DMS 273 (cell line): ENCODE results near the gene UVRAG.

ENCODE experiments used
- DNase-seq: peaks from one replicate; lab custom pipeline; 2025; ENCODE audit not compliant: unreplicated experiment; lab: John Stamatoyannopoulos, UW

Gene UVRAG

DNA sequence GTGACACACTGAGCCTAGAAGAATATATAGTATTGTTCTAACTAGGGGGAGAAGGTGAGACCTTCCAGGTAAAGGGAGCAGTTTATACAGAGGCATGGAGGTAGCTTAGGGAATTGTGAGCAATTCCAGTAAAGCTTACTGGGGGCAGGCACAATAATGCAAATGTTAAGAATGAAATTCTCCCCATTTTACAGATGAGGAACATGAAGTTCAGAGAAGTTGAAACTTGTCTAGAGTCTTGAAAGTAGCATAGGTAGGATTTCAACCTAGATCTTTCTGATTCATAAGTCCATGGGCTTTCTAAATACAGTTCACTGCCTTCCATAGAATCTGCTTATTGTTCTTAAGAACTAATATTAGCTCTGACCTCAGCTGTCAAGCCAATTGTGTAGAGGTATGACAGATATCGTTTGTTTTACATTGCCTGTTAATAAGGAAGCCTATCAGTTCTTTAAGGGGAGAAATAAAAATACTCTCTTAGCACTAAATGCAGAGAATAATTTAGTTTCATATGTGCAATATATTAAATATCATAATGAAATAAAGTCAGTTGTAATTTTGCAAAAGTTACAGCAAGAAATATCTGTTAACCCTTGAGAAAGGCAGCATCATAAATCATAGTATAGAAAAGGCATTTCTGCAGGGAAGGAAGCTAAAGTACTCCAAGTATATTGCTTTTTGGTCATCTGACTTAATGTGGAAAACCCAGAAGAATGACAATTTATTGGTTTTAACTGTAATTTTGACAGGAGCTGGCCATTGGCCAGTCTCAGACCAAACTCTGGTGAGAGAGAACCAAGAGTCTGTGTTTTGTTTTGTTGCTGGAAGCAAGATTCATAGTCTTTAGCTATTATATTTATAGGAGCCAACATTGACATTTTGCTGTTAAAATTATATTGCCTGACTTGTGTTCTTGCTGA, 181.8 kb downstream of the UVRAG start:
- no peak for DNase-seq

GRCh38 chr11:76004400-76004799, 189.4 kb downstream of the UVRAG start:
- no peak for DNase-seq

DNA sequence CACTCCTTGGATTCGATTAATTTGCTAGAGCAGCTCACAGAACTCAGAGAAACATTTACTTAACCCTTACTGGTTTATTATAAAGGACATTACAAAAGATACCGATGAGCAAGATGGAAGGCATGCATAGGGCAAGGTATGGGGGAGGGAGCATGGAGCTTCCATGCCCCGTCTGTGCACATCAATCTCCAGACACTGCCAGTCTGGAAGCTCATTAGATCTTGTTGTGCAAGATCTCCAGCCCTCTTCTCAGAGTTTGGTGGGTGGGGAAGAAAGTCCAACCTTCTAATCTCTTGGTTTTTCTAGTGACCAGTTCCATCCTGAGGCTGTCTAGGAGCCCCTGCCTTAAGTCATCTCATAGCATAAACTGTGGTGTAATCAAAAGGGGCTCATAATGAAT, 190.7 kb downstream of the UVRAG start:
- DNase-seq: no peak

GRCh38 chr11:76007166-76007565, 192.2 kb downstream of the UVRAG start:
- DNase-seq: no peak

- DNase-seq: no peak
Measured at GRCh38 chr11:76008474-76008873, 193.5 kb downstream of the UVRAG start.

- no peak for DNase-seq
Measured at GRCh38 chr11:76010051-76010450, 195.0 kb downstream of the UVRAG start.

- DNase-seq: no peak
Measured at GRCh38 chr11:76013526-76013925, 198.5 kb downstream of the UVRAG start.

DNA sequence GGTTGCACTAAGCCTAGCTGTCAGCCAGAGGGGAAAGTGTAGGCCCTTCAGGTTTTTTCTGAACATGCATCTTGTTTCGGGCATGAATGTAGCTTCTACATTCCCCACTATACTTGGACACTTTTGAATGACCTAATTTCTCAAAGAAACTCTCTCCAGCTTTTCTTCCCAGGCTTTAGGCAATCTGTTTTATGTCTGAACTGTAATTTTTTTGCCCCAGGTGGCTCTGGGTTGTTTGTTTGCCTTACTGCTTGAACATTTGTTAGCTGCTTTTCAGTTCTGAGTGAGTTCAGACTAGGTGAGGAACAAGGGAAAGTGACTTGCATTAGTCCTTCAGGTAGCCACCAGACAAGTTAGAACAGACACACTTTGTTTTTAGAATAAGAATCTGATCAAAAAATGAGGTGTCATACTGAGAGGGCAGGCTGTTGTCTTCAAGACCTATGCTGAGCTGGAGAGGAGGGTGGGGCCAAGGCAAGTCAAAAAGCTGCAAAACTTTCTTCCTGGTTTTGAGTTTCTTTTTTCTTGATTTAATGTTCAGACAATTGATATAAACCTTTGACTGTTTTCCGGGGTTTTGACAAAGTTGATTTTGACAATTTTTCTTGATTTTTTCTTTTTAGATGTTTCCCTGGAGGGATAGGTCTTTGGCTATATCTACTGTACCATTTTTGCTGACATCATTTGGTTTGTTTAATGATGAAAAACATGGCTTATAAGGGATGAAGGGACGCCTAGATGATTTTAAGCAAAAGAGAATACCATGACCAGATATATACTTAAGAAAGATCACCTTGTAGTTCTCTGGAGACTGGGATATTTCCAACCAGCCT, 208.4 kb downstream of the UVRAG start:
- no peak for DNase-seq

- peak; percentile 7 for DNase-seq
Measured at GRCh38 chr11:76025068-76025467, 210.1 kb downstream of the UVRAG start.

DNA sequence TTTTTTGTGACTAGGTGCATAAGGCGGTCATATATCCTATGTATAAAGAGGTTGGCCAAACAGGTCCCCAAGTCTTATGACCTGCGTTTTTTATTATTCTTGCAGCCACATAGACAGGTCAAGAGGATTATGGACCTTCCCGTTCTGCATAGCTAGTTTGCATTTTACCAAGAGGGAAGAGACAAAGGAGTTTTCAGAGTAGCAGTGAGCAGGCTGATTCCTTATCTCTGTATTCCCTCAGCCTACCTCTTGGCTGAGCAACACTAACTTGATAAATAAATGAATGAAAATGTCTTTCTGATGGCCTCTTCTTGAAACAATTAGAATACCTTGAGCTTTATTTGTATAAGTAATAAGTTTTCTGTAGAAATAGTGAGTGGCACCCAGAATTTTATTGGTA, 210.8 kb downstream of the UVRAG start:
- DNase-seq: no peak

DNA sequence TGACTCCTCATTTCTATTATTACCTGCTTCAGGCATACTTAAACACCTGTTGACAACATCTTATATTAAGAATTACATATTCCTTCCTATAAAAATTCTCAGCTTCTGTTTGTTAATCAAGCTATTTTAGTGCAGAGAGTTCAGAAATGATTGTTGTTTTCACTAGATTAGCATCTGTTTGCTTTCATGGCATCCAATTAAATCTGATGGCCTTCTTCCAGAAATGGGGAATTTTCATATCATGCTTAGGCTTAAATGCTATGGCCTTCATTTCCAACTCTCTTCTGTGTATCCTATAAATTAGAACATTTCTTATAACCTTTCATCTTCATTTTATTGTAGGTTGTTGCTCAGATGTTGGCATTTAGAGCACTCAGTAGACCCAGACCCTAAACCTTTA, 211.3 kb downstream of the UVRAG start:
- DNase-seq: no peak

DNA sequence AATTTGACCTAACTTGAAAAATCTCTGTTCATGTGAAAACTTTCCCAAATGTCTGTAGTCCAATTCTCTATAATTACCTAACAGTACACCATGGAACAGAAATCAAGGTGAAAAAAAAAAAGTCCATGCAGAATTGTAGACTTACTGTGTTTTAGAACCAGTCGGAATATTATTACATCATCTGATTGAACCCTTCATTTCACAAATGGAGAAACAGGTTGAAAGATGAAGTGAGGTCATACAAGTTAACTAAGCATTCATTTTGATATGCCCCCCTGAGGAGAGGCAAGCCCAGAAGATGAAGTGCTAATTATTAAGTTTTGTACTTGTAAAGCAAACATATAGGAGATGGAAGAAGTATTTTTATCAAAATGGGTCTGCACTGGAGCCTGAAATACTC, 211.9 kb downstream of the UVRAG start:
- no peak for DNase-seq

GRCh38 chr11:76030286-76030685, 215.3 kb downstream of the UVRAG start:
- no peak for DNase-seq

- no peak for DNase-seq
Measured at GRCh38 chr11:76030968-76031590, 216.1 kb downstream of the UVRAG start.

DNA sequence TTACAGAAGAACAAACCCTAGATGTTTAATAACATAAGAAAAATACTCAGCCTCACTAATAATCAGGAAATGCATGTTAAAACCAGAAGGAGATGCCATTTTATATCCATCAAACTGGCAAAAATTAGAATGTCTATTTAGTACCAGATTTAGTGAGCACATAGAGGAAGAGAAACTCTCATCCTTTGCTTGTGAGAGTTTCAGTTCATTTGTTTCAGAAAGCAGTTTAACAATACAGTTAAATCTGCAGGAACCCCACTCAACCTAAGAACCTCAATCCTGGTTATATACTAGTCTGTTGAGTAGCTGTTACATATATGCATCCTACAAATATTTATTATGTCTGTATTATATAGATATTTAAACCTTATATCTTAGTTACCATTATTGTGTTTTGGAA, 218.7 kb downstream of the UVRAG start:
- DNase-seq: no peak

- DNase-seq: no peak
Measured at GRCh38 chr11:76035020-76035419, 220.0 kb downstream of the UVRAG start.

DNA sequence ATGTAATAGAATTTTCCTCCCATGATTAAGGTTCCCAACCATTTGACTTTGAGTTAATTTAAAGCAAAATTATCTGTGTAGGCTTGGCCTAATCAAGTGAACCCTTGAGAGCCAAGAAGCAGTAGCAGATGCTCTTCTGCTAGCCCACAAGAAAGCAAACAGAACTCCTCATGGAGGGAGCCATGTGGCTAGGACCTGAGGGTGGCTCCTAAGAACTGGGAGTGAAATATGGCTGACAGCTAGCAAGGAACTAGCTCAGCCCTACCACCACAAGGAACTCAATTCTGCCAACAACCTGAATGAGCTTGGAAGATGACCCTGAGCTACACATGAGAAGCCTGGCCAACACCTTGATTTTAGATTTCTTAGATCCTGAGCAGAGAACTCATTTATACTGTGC, 223.6 kb downstream of the UVRAG start:
- DNase-seq: no peak

DNA sequence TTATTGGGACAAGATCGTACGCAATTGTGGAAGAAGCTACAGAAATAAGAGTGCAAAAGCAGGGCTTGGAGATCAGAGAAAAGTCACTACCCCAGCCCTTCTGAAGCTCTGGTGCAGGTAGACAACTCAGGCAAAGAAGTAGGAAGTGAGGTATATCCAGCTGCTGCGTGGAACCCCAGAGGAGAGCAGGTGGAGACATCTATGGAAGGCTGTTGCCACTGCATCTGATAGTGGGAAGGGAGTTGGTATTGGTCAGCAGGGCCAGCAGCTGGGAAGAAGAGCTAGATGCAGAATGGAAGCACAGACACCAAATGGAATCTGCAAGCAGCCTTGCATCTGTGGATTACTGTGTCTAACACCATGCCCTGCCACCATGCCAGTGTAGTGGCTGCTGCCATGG, 226.2 kb downstream of the UVRAG start:
- DNase-seq: no peak

DNA sequence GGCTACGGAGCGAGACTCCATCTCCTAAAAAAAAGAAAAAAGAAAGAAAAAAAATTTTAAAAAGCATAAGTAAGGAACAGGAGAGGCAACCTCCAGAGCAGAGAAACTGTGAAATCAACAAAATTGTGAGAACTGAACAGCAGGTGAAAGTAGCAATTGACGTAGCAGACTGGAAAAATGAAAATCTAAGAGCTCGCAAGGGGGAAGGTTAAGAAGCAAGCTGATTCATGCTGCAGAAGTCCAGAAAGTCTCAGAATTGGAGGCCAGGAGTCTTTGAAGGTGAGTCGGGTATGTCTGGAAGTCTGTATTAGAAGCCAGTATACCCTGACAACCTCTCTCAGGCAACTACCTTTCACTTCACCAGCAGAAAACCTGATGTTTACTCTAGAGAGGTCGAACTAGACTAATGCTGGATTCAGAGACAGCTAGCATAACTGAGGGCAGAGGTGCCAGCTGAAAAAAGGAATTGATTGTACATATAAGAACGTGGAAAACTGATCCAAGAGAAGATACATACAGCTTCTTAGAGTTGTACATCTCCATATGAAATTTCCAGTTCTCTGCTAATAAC, 229.8 kb downstream of the UVRAG start:
- DNase-seq: no peak

DNA sequence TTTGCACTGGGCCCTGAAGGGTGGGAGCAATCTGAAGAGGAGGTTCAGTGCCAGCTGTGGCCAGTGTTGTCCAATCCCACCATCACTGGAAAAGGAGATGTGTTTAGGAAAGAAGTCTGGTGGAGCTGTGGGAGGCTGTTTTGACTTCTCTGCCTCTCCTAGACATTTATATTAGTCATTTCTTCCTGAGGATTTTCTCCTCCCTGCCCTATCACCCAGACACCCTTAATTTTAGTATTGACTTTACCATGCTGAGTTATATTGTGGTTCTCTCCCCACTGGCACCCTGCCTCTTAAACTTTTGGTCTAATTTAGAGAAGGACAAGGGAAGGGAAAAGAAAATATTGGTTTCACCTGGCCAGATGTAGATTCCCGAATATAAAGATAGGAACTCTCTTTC, 232.2 kb downstream of the UVRAG start:
- DNase-seq: no peak

DNA sequence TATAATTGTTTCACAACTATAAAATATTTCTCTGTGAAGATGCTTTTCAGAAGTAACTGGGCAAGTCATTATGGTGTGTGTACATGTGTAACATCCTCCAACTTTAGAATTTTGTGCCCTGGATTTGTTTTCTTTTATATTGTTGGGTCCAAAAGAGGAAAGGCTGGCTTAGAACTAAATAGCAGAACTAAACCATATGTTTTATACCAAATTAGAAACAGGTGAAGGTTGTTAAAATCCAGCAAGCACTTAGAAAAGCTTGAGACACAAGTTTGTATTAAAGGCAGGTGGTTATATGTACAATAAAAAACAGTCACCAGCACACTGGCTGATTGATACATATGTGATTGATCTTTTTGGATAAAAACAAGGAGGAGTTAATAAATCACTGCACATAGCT, 232.8 kb downstream of the UVRAG start:
- DNase-seq: no peak
